Dedifferentiated amniotic fluid mesenchymal stem cell (primary cell): ENCODE measurements around the gene MAGI1.
A peak's percentile ranks its signal among the peaks of the same experiment; 100 is the strongest.

Source experiments
- DNase-seq: peaks from one replicate; pipeline ENCODE4 v3.0.0-alpha.2; 2016; ENCODE audit errors: extremely low spot score

MAGI1 gene

DNA sequence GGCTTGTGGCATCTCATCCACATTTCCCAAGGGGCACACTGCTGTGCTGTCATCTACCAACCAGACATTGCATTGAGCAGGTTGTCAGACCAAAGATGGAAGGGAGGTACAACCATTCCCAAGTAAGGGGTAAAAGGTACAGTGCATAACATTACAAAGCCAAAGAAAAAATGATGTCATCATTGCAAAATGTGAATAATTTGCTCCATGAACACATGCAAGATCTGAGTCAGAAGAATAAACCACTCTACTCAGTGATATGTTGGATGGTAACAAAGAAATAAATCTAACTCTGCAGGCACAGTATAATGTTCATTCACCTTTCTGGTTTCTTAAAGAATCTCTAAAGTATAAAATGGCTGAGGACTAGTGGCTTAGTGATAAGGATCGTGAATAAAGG is 202.7 kb downstream of the MAGI1 start:
- no peak for DNase-seq

DNA sequence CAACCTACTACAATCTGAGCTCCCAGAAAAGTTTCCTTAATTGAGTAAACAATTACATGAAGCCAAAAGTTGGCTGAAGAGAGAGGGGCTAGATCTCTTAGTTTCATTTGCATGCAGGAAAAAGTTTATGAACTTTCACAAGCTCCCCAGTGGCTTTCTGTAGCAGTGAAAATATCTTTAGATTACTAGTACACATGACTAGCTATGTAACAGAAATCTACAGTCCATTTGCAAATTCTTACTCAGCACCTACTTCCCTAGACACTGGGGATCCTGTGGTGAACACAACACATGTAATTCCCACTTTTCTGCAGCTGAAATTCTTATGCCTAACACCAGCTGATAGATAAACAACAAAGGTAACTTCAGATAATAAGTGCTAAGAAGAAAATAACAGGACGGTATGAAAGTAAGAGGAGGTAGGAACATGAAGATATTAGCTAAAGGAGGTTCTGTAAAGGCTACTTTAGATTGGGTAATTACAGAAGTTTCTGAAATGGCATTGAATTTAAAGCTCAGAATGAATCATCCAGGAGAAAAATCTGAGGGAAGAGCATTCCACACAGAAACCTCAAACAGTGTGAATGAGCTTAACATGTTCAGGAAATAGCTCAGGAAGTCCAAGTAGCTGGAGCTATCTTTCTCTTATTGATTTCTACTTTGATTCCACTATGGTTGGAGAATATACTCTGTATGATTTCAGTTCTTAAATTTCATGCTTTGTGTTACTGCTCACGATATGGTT is 204.8 kb downstream of the MAGI1 start:
- DNase-seq = peak; percentile 61

DNA sequence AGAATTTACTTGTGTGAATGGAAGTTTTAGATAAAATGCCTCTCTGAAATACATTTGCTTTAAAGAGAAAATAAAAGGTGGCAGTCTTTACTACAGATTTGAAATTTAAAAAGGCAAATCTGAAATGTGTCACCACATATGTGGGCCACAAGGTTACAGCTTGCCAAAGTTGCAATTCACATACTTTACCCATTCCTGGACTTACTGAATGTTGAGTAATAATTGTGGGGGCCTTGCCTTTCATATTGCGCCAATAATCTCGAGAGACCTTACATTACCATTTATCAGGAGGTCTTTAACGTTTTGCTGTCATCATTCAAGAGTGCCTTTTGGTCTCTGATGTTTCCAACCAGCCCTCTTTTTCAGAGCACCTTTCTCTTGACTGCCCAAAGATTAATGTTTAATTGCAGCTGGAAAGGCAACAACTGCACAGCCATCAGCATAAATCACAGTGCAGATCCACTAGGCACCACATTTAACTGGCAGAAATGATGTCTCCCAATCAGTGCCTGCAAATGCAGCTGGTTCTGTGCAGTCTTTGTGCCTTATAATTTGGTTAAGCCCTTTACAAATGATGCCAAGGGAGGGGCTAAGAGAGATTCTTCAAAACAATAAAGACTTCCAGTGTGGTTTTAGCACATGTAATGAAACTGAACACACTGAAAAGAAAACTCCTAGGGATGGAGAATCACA is 206.8 kb downstream of the MAGI1 start:
- peak; percentile 88 for DNase-seq

DNA sequence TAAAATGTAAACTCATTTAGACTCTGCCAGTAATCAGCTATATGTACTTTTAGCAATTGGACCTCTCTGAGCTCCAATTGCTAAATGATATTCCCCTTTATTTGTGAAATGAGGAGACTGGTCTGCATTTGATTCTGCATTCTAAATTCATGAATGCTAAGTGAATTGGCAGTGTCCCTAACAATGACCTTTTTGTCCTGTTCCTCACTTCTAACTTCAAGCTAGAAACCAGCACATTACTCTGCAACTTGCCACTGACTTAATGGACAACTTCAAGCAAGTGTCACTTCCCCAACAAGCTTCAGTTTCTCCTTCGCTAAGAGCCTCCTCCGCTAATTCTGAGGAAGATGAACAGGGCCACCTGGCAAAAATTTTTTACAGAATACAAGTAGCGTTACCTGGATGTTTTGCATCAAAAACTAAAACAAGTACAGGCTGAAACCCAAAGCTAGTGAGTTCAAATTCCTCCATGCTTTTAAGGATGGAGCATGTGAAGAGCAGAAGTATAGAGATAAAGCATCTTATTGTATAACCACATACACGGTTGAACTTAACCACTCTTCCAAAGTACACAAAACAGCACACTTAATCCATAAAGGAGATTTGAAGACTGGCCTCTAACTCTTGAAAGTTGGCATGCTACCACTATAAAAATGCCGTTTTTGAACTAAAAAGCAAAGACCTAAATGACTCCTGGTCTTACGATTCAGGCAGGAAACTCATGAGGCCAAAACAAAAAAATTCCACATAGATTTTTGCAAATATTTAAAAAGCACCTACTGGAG is 207.6 kb downstream of the MAGI1 start:
- DNase-seq = no peak

DNA sequence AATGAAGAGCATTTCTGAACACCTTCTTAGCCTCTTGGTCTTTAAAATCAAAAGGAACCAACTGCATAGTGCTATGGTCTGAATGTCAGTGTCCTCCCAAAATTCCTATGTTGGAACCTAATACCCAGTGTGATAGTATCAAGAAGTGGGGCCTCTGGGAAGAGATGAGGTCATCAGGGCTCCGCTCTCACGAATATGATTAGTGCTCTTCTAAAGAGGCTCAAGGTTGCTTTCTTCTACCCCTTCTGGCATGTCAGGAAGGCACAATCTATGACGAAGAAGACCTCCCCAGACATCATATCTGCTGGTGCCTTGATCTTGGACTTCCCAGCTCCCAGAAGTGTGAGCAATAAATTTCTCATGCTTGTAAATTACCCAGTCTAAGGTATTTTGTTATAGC is 209.5 kb downstream of the MAGI1 start:
- DNase-seq = no peak

DNA sequence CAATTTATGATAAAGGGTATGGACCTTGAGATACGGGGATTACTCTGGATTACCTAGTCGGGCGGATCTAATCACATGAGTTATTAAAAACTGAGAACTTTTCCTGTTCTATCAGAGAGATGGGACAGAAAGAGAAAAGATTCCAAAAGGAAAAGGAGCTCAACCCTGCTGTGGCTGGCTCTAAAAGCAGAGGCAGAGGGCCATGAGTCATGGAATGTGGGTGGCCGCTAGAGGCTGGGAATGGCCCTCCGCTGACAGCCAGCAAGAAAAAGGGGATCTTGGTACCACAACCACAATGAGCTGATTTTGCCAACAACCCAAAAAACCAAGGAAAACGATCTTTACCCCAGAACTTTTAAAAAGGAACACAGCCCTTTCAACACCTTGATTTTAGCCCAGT is 210.0 kb downstream of the MAGI1 start:
- no peak for DNase-seq

DNA sequence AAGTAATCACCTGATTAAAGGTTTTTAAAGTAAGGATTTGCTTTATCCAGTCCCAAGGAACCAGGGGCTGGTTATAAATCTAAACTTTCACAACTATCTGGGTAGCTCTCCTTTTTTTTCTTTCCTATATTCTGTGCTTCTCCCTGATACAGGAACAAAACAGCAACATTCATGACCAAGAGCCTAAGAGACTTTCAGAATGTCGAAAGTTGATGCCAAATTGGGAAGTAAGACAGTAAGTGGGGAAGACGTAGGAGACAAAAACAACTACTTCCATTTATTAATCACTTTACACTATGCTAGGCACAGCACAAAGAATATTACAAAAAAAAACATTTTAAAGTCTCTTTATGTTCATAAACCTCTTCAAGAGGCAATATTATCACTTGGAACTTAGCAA is 211.6 kb downstream of the MAGI1 start:
- DNase-seq = no peak

DNA sequence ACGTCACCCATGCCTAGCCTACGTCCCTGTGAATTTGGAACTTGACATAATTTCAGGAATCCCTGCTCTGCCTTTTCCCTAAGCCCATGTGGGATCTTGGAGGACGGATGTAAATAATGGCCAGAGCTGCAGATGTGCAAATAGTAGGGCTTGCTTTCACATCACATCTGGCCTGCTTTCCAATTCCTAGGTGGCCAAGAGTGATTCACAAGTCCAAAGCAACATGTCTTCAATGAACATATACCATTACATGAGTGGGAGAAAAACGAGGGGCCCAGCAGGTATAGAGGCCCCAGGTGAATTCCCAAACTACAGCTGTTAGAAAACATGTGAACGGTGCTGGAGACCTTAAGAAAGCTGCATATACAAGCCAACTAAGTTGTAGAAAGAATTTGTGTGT is 214.6 kb downstream of the MAGI1 start:
- DNase-seq = no peak

DNA sequence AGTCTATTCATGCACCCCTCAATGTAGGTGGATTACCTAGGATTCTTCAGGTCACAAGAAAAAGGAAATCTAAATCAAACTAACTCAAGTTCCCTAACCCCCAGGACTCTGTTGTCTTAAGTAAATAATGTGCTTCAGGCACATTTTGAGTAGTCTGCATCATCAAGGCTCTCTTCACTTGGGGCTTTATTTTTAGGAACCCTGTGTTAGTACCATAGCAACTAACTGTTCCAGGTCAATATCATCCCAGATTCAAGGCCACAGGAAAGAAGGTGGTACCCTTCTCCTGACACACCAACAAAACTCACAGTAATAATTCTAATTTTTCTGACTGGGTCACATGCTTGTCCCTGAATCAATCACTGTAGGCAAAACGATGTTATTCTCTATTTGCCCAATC is 218.1 kb downstream of the MAGI1 start:
- no peak for DNase-seq

DNA sequence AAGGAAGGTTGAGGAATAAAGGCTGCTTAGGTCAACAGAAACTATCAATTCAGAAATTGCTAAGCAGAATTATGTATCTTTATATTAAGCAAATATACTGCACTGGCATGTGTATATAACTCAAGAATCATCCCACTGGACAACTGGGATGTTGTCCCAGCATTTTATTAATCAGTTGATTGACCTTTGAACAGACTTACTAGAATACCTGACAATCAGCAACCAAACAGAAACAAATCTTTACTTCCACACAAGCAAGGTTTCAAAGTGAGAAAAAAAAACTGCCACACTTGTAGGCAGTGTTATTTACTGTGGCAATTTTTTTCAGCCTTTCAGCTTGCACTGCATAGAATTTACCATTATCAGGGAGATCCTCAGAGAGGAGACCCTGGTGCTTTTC is 218.8 kb downstream of the MAGI1 start:
- no peak for DNase-seq

DNA sequence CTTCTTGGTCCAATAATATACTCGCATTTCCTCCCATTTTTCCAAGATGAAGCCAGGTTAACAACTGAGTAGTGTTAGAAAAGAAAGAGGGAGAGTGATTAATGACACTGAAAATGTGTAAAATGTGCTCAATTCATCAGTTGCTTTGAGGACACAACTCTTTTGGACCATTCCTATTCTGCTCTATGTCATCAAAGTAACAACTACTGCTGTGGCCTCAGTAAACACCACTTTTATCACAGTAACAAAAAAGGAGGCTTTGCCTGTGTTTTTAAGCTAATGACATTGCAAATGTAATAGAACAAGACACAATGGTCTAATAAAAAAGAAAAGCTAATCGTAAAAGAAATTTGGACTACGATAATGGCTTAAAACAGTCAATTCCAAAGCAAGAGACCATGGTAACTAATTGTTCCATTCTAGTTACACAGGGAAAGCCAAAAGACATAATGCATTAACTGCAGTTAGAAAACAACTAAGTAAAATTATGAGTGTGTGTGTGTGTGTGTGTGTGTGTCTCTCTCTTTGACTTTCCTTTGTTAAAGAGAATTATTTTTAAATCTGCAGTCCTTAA is 221.1 kb downstream of the MAGI1 start:
- DNase-seq = no peak

DNA sequence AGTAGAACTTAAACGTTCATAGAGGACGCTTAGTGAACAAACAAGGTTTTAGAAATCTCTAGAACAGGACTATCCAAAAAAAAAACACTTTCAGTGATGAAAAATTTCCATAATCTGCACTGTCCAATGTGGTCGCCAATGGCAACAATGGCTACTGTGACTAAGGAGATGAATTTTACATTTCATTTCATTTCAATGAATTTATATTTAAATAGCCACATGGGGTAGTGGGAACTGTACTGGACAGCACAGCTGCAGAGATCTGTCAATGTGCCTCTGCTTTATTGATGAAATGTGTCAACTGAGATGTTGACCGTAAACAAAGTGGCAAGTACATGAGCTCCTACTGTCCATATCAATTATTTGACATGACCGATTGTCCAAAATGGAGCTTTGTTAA is 222.5 kb downstream of the MAGI1 start:
- no peak for DNase-seq

DNA sequence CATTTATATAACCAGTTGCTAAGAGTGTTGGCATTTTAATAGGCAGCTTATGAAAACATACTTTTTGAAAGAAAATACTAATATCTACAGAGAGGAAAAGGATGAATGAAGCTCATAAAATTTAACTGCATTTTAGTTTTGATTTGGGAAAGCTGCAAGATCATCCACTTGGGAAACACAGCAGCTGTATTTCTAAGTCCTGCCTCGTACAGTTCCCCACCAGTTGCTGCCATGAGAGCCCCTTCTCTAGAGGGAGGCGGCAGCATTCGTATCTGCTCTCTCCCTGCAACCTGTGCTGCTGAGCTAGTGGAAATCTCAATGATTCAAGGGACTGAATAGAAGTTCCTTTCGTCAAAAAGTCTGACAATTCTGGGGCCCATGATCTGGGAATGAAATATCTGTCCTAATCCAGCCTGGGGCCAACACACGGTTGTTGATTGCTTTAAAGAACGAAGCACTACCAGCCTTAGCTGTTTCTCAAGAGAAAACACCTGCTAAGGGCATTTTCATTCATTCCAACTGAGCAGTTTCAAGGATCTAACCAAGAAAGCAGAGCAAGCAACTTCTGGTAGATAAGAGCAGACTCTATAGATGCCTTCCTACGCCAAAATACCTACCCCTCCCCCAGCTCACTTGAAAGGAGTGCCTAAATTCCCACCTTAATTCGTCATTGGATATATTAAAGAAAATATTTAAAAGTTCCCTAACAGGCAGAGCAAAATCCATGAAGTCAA is 223.7 kb downstream of the MAGI1 start:
- no peak for DNase-seq

DNA sequence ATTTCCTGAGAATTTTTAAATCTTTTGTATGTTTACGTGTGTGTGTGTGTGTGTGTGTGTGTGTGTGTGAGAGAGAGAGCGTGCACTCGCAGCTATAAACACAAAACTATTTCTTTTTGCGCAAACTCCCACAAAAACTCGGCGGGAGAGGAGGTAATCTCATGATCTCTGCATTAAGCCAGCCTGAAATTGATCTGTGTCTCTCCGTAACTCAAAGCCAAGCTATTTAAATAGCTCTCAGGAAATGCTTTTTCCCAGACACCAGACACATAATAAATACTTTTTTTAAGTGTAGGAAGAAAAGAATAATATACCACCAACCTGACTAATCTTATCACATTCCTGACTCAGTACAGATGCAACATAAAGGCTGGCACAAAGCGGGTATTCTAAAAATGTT is 226.8 kb downstream of the MAGI1 start:
- no peak for DNase-seq

DNA sequence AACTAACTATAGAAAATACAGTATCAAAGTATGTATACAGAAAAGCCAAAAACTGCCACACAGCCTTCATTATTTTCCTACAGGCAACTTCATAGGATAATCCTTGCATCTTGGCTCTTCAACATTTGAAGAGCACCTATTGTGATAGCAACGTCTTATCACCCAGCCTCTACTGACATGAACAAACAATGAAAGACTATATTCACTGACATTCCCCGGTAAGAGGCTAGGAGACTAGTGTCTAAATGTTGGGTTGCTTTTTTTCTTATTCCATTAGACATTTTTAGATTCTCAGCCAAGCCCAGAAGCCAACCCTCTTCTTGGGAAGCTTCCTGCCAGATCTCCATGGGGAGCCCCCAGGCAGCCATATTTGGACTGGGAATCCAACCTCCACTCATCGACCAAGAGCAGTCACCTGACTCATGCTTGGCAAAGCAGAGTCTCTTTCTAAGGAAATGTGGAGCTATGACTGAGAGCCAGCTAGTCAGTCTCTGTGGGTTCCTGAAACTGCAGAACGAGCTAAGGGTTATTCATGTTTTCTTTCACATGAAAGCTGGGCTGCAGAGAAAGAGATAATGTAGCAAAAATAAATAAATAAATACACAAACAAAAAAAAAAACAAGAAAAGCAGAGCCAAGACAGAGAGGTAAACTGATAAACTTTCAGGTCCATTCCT is 227.5 kb downstream of the MAGI1 start:
- DNase-seq = no peak

DNA sequence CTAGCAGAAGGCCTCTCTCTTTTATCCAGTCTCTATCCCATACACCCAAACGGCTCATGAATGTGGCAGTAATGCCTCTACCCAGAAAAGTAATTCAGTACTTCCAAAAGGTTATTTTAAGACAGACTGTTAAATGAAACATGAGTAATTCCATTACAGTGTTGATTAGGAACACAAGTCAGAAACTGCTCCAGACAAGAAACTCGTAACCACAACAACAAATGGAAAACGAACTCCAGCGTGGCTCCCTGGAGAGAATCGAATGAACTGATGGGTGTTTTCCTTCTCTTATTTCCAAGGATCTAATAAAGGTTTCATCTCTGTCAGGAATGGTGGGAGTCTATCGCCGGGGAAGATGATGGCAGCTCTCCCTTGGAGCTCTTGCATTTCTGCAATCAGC is 228.4 kb downstream of the MAGI1 start:
- no peak for DNase-seq

DNA sequence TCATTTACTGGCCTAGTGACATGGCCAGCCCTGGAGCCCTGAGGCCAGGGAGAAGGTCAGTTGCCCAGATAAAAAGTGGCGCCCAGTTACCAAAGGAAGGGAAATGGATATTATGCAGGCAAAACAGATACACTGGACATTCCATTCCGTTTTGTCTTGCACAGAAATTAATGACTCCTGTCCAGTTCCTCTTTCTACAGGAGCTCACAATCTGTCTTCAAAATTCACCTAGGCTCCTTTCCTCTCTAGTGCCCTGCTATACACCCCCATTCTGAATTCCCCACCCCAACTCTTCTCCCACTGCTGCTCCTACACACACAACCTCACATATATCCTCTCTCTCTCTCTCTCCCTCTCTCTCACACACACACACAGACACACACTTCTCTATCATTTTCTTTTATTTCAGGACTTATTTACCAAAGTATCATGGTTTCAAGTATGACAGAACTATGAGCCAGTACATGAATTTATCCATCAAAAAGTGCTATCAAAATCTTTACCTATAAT is 229.0 kb downstream of the MAGI1 start:
- DNase-seq = no peak

DNA sequence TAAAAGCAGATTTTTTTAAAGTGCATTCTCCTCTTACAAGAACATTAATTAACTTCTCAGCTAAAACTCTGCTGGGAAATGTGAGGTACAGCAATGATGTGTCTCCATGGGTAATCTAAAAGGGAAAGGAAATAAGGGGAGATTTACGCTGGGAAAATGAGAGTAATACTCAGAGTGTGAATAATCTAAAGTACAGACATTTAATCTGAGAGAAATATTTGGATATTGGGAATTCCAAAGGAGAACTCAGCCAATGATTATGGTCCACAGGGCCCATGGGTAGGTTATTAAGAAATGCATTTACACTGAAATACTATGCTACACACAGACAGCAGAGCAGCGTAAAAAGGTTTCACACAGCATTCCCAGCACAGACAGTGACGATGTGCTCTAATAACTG is 229.9 kb downstream of the MAGI1 start:
- DNase-seq = no peak

DNA sequence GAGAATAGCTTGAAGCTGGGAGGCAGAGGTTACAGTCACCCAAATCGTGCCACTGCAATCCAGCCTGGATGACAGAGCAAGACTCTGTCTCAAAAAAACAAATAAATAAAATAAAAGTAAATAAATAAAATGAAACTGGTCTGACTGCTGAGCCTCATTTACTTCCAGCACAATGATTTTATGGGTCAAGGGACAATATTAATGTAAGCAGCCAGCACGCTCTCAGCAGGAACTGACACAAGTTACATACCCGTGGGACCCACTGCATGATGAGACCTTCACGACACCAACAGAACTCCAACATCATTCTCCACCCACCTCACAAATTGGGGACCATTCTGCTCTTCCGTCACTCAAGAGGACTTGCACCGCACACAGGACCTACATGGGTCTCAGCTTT is 230.3 kb downstream of the MAGI1 start:
- no peak for DNase-seq

DNA sequence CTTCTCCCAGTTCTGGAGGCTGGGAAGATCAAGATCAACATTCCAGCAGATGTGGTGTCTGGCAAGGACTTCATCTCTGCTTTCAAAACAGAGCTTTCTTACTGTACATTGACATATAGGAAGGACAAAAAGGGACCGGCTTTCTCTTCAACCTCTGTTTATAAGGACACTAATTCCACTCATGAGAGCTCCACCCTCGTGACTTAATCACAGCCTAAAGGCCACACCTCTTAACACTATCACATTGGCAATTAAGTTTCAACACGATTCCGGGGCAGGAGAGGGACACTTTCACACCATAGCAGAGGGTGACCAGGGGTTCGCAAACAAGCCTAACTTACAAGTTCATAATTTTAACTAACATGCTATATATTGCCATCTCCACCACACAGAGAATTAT is 231.5 kb downstream of the MAGI1 start:
- no peak for DNase-seq

DNA sequence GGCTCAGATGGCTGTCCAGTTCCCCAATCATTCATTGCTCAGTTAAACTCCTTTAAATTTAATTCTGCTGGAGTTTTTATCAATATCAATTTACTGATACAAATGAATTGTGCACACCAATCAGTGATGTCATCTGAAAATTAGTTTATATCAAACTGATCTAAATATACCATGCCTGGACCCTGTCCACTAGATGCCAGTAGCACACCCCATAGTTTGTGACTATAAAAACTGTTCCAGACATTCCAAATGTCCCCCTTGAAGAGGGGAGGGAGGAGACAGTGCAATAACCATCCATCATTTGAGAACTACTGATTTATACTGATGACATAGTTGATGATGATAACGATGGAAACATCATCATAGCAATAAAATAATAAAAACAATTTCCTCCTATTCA is 232.1 kb downstream of the MAGI1 start:
- DNase-seq = no peak
